Activated T-helper 17 cell treated with anti-CD3 and anti-CD28 coated beads, Interleukin-2, amount 50 U/mL, for 72 hours (primary cell): Measurements from ENCODE around the gene NUP160. TPM values are rescaled to one million over a fixed set of nuclear protein-coding genes. Genes with fewer than 3 reads are reported as not detected.
"Not testable (repeated sequence)": the region's sequence is repeated elsewhere in the genome, so short reads cannot be mapped to it uniquely, and the experiment has no call there.

Experiments
- ATAC-seq: fragments of 150-1000 bp; cut with Tn5 transposase; replicated peaks from 2 replicates; pipeline ENCODE4 v1.10.0; 2021; ENCODE audit warnings: mild to moderate bottlenecking, moderate library complexity
- H3K27ac Mint-ChIP-seq: one replicate; pipeline ENCODE4 v1.8.0; 2022; ENCODE audit warnings: mixed read lengths
- H3K27me3 Mint-ChIP-seq: one replicate; pipeline ENCODE4 v1.8.0; 2022; ENCODE audit warnings: mixed read lengths
- H3K36me3 Mint-ChIP-seq: one replicate; pipeline ENCODE4 v1.8.0; 2022; ENCODE audit warnings: low read depth, mild to moderate bottlenecking, mixed read lengths
- H3K4me1 Mint-ChIP-seq: one replicate; pipeline ENCODE4 v1.8.0; 2022; ENCODE audit warnings: mixed read lengths
- H3K4me3 Mint-ChIP-seq: one replicate; pipeline ENCODE4 v1.8.0; 2022; ENCODE audit warnings: mild to moderate bottlenecking, mixed read lengths
- H3K9me3 Mint-ChIP-seq: one replicate; pipeline ENCODE4 v1.8.0; 2022; ENCODE audit warnings: mixed read lengths
- total RNA-seq, 2 donors: library from RNA; stranded (reverse); gene quantifications; one replicate each; pipeline ENCODE4 v1.2.3, GENCODE V29; 2022

The NUP160 gene
- total RNA-seq, 2 donors from 2014 or later = 61.9 to 77.7 TPM

DNA sequence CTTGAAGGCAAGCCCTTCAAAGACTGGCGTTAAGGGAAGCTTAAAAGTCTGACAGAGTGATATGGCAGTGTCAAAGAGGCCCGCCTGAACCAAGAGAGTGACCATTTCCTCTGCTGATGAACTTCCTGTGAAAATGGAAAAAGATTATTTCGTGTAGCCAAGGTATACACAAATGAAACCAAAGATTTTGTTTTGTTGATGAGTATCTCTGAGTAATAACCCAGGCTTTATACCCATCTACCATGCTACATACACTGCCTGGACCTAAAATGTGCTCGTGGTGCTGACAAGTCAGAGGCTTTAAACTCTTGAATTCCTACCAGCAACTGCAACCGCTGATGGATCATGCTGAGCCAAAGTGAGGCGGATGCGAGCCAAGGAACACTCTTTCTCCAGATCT is 60.0 kb downstream of the NUP160 start:
- Mint-ChIP-seq H3K4me1 (no peaks in the 10 kb centered on the region), H3K36me3 (peaks cover 99% of the 10 kb centered on the region), H3K27ac (no peak overlapping the region), H3K9me3 (no peaks in the 10 kb centered on the region), H3K4me3 (no peak overlapping the region), H3K27me3 (no peaks in the 10 kb centered on the region)
- ATAC-seq = peak; percentile 19

DNA sequence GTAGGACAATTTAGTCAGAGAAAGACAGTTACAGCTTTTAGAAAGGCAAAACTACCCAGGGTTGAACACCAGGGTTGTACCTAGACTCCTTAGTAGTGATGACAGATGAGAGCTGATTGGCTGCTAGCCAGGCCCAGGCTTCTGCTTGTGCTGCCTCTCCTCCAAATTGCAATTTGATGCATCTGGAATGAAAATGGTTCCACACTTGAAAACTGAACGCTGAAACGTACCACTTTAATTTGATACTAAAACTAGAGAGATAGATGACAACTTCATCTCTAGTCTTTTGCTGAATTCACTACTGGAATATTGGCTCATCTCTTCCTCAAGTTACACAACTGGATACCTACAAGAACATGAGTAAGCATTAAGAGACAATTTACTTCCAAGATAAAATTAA is 61.8 kb downstream of the NUP160 start:
- Mint-ChIP-seq H3K9me3 (no peaks in the 10 kb centered on the region), H3K27ac (no peak overlapping the region), H3K36me3 (peaks cover 95% of the 10 kb centered on the region), H3K4me3 (no peak overlapping the region), H3K27me3 (no peaks in the 10 kb centered on the region), H3K4me1 (no peaks in the 10 kb centered on the region)
- no peak for ATAC-seq

- Mint-ChIP-seq H3K27me3 (no peaks in the 10 kb centered on the region), H3K9me3 (no peaks in the 10 kb centered on the region), H3K36me3 (peaks cover 95% of the 10 kb centered on the region), H3K4me3 (no peak overlapping the region), H3K4me1 (no peaks in the 10 kb centered on the region), H3K27ac (no peak overlapping the region)
- ATAC-seq = no peak
These were observed 63.3 kb downstream of the NUP160 start for GRCh38 chr11:47784785-47785381.

GRCh38 chr11:47783087-47783610 is 65.0 kb downstream of the NUP160 start:
- Mint-ChIP-seq H3K4me3 (no peak overlapping the region), H3K4me1 (no peaks in the 10 kb centered on the region), H3K27me3 (no peaks in the 10 kb centered on the region), H3K27ac (no peak overlapping the region), H3K36me3 (peaks cover 95% of the 10 kb centered on the region), H3K9me3 (no peaks in the 10 kb centered on the region)
- no peak for ATAC-seq

DNA sequence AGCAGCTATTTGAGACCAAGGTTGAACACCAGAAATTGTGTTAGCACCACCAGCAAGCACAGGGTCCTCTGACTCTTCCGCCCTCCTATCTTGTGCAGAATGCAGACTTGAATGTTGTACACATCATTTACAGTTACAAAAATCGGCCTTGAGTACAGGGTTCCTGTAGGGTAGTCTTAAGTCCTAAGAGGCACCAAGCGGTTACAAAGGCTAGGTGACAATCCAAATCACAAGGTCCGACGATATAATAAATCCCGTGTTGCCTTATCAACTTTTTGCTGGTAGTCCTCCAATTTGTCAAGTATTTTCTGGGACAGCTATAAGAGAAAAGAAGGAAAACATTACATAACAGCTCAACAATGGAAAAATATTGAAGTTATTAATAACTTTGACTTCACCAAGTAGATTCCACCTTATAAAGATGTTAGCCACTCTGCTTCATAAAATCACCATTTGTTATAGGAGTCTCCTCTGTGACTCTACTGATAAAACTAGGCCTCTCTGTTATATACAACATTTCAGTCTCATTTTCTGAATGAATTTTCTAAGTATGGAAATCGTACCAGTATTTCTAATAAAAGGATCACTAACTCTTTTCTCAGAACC is 69.2 kb downstream of the NUP160 start:
- H3K4me1 Mint-ChIP-seq = no peaks in the 10 kb centered on the region
- H3K36me3 Mint-ChIP-seq = peaks cover 89% of the 10 kb centered on the region
- H3K27ac Mint-ChIP-seq = no peak overlapping the region
- no peaks in the 10 kb centered on the region for H3K27me3 Mint-ChIP-seq
- H3K4me3 Mint-ChIP-seq = no peak overlapping the region
- no peak for ATAC-seq
- no peaks in the 10 kb centered on the region for H3K9me3 Mint-ChIP-seq

GRCh38 chr11:47775240-47775869 is 72.8 kb downstream of the NUP160 start:
- no peaks in the 10 kb centered on the region for H3K4me1 Mint-ChIP-seq
- H3K4me3 Mint-ChIP-seq = no peak overlapping the region
- no peak overlapping the region for H3K27ac Mint-ChIP-seq
- peaks cover 58% of the 10 kb centered on the region for H3K36me3 Mint-ChIP-seq
- no peaks in the 10 kb centered on the region for H3K27me3 Mint-ChIP-seq
- no peak for ATAC-seq
- no peaks in the 10 kb centered on the region for H3K9me3 Mint-ChIP-seq

GRCh38 chr11:47773882-47774281 is 74.3 kb downstream of the NUP160 start:
- Mint-ChIP-seq H3K4me1 (no peaks in the 10 kb centered on the region), H3K27ac (no peak overlapping the region), H3K36me3 (peaks cover 43% of the 10 kb centered on the region), H3K9me3 (no peaks in the 10 kb centered on the region), H3K4me3 (no peak overlapping the region), H3K27me3 (no peaks in the 10 kb centered on the region)
- ATAC-seq = no peak

DNA sequence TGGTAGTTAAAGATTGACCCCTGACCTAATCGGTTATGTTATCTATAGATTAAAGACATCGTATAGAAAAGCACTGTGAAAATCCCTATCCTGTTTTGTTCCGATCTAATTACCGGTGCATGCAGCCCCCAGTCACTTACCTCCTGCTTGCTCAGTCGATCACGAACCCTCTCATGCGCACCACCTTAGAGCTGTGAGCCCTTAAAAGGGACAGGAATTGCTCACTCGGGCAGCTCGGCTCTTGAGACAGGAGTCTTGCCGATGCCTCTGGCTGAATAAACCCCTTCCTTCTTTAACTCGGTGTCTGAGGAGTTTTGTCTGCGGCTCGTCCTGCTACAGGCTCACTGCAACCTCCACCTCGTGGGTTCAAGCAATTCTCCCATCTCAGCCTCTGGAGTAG is 78.6 kb downstream of the NUP160 start:
- ATAC-seq, H3K4me1 Mint-ChIP-seq, H3K27me3 Mint-ChIP-seq, H3K27ac Mint-ChIP-seq, H3K9me3 Mint-ChIP-seq: not testable (repeated sequence)
- H3K36me3 Mint-ChIP-seq = peaks cover 21% of the 10 kb centered on the region
- H3K4me3 Mint-ChIP-seq = peak overlapping the region; percentile 43

- H3K27ac Mint-ChIP-seq = peak overlapping the region; percentile 99
- H3K36me3 Mint-ChIP-seq = peaks cover 35% of the 10 kb centered on the region
- peak overlapping the region; percentile 96 for H3K4me3 Mint-ChIP-seq
- H3K27me3 Mint-ChIP-seq = no peaks in the 10 kb centered on the region
- H3K9me3 Mint-ChIP-seq = no peaks in the 10 kb centered on the region
- ATAC-seq = no peak
- peaks cover 10% of the 10 kb centered on the region for H3K4me1 Mint-ChIP-seq
These were observed 80.0 kb downstream of the NUP160 start for GRCh38 chr11:47768101-47768612.

GRCh38 chr11:47766509-47767227 is 81.5 kb downstream of the NUP160 start:
- peaks cover 10% of the 10 kb centered on the region for H3K4me1 Mint-ChIP-seq
- H3K9me3 Mint-ChIP-seq = no peaks in the 10 kb centered on the region
- peak; percentile 57 for ATAC-seq

GRCh38 chr11:47765086-47765485 is 83.1 kb downstream of the NUP160 start:
- no peak for ATAC-seq
- no peaks in the 10 kb centered on the region for H3K27me3 Mint-ChIP-seq
- H3K4me3 Mint-ChIP-seq = peak overlapping the region; percentile 96
- peaks cover 10% of the 10 kb centered on the region for H3K4me1 Mint-ChIP-seq
- peaks cover 65% of the 10 kb centered on the region for H3K36me3 Mint-ChIP-seq
- peak overlapping the region; percentile 97 for H3K27ac Mint-ChIP-seq
- H3K9me3 Mint-ChIP-seq = no peaks in the 10 kb centered on the region

More at GRCh38 chr11:47766509-47767227, 81.5 kb downstream of the NUP160 start:
- H3K27me3 Mint-ChIP-seq = no peaks in the 10 kb centered on the region
- peak overlapping the region; percentile 99 for H3K27ac Mint-ChIP-seq
- peak overlapping the region; percentile 96 for H3K4me3 Mint-ChIP-seq
- peaks cover 50% of the 10 kb centered on the region for H3K36me3 Mint-ChIP-seq

- not testable (repeated sequence) for H3K27me3 Mint-ChIP-seq, H3K27ac Mint-ChIP-seq, H3K9me3 Mint-ChIP-seq, H3K4me1 Mint-ChIP-seq, H3K4me3 Mint-ChIP-seq, ATAC-seq
- peaks cover 100% of the 10 kb centered on the region for H3K36me3 Mint-ChIP-seq
These were observed 88.9 kb downstream of the NUP160 start for GRCh38 chr11:47759291-47759690.

DNA sequence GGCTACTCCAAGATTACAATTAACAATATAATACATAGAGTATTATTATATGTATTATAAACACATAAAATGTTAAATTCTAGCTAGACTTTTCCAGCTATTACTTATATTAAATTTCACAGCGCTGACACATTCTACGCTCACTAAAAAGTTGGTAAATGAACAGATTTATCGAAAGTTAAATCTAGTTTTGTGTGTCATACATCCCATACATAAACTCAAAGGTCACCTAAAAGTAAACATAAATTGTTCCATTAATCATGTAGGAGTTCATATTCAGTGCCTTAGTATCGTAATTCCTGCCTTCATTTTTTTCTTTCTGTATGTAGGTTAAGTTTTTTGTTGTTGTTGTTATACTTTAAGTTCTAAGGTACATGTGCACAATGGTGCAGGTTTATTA is 91.9 kb downstream of the NUP160 start:
- Mint-ChIP-seq H3K27ac (no peak overlapping the region), H3K4me3 (no peak overlapping the region), H3K9me3 (no peaks in the 10 kb centered on the region), H3K36me3 (peaks cover 100% of the 10 kb centered on the region), H3K4me1 (no peaks in the 10 kb centered on the region), H3K27me3 (no peaks in the 10 kb centered on the region)
- ATAC-seq = no peak

- Mint-ChIP-seq H3K4me1 (peaks cover 5% of the 10 kb centered on the region), H3K36me3 (peaks cover 100% of the 10 kb centered on the region), H3K27ac (peak overlapping the region; percentile 29), H3K27me3 (no peaks in the 10 kb centered on the region), H3K4me3 (no peak overlapping the region), H3K9me3 (no peaks in the 10 kb centered on the region)
- ATAC-seq = no peak
These were observed 97.4 kb downstream of the NUP160 start for GRCh38 chr11:47750725-47751124.
